Activated gamma-delta T cell treated with Interleukin-2 at 50 U/mL for 16 hours (primary cell): ENCODE data around the gene TMEM131.
"Not testable (repeated sequence)": the region's sequence is repeated elsewhere in the genome, so short reads cannot be mapped to it uniquely, and the experiment has no call there.

Experiments used
- DNase-seq: peaks from one replicate; pipeline ENCODE4 v3.0.0-alpha.2; 2020

The TMEM131 gene

GRCh38 chr2:97995734-97996624 lies at the start of gene TMEM131:
TMEM131 (minus strand) TSS chr2:97995948; CDS start chr2:97995662, 286 bp downstream.
- peak; percentile 94 for DNase-seq

- not testable (repeated sequence) for DNase-seq
These were observed 49.0 kb upstream of the TMEM131 start for GRCh38 chr2:98044730-98045129.

- DNase-seq = no peak
These were observed 47.4 kb upstream of the TMEM131 start for GRCh38 chr2:98043101-98043500.

- DNase-seq = no peak
These were observed 44.7 kb upstream of the TMEM131 start for GRCh38 chr2:98040331-98040939.

GRCh38 chr2:98039085-98039756 lies 43.5 kb upstream of the TMEM131 start:
- no peak for DNase-seq

- DNase-seq = no peak
These were observed 42.1 kb upstream of the TMEM131 start for GRCh38 chr2:98037666-98038336.

- DNase-seq = no peak
These were observed 41.5 kb upstream of the TMEM131 start for GRCh38 chr2:98037206-98037605.

GRCh38 chr2:98036349-98037000 lies 40.7 kb upstream of the TMEM131 start:
- DNase-seq = no peak

GRCh38 chr2:98034745-98035144 lies 39.0 kb upstream of the TMEM131 start:
- DNase-seq = no peak

- DNase-seq = no peak
These were observed 36.3 kb upstream of the TMEM131 start for GRCh38 chr2:98032086-98032485.

GRCh38 chr2:98029718-98030222 lies 34.0 kb upstream of the TMEM131 start:
- no peak for DNase-seq

- no peak for DNase-seq
These were observed 33.4 kb upstream of the TMEM131 start for GRCh38 chr2:98028931-98029717.

GRCh38 chr2:98028101-98028561 lies 32.4 kb upstream of the TMEM131 start:
- no peak for DNase-seq

- DNase-seq = no peak
These were observed 31.8 kb upstream of the TMEM131 start for GRCh38 chr2:98027538-98027937.

- no peak for DNase-seq
These were observed 31.3 kb upstream of the TMEM131 start for GRCh38 chr2:98026927-98027522.

- DNase-seq = no peak
These were observed 30.5 kb upstream of the TMEM131 start for GRCh38 chr2:98026292-98026691.

- DNase-seq = no peak
These were observed 29.8 kb upstream of the TMEM131 start for GRCh38 chr2:98025481-98026037.

GRCh38 chr2:98022067-98022466 lies 26.3 kb upstream of the TMEM131 start:
- DNase-seq = not testable (repeated sequence)

- no peak for DNase-seq
These were observed 25.4 kb upstream of the TMEM131 start for GRCh38 chr2:98020992-98021713.

- no peak for DNase-seq
These were observed 24.8 kb upstream of the TMEM131 start for GRCh38 chr2:98020516-98020915.
